NB4 (cell line): ENCODE measurements around the gene CTNNA3.
"Not testable (repeated sequence)": the region's sequence is repeated elsewhere in the genome, so short reads cannot be mapped to it uniquely, and the experiment has no call there.

Source experiments
- DNase-seq: peaks from one replicate; pipeline ENCODE4 v3.0.0; 2010; ENCODE audit warnings: low read depth
- H3K4me3 ChIP-seq: one replicate; pipeline ENCODE4 v1.5.1; 2011; ENCODE audit warnings: mild to moderate bottlenecking, low read depth, low read length, moderate library complexity
- MYC ChIP-seq: IDR thresholded peaks from 2 replicates; pipeline ENCODE4 v1.6.1; 2011; ENCODE audit warnings: low read depth, low read length
- POLR2A ChIP-seq: IDR thresholded peaks from 2 replicates; pipeline ENCODE4 v1.6.1; 2011; ENCODE audit warnings: mild to moderate bottlenecking; ENCODE audit not compliant: insufficient read length; ENCODE audit errors: extremely low read depth
- TF ChIP-seq, protein P1 (sequence below): IDR thresholded peaks from one replicate; pipeline ENCODE4 v1.5.1; 2012; ENCODE audit warnings: low read depth, low read length
- TF ChIP-seq, protein P2 (sequence below): IDR thresholded peaks from 2 replicates; pipeline ENCODE4 v1.6.1; 2011; ENCODE audit warnings: low read depth, low read length

CTNNA3 gene

DNA sequence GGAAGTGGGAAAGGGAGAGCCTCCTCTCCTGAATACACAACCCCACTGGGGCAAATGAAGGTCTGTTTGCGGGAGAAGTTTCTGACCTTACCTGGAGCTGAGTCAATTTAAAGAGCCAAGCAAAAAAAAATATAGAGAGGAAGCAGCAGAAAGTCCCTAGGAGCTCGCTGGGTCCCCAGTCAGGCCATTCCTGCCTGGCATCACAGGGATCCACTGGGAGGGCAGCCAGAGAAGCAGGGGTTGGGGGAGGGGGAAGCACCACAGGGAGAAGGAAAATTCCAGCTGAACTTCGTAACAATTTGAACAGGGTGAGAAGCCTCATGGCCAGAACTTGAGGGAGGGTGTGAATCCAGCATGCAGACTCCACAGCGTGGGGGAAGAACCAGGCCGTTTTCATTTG lies 471.4 kb downstream of the CTNNA3 start:
- DNase-seq = no peak
- TF ChIP-seq MYC (no peak), POLR2A (no peak)
- TF ChIP-seq, protein P1, sequence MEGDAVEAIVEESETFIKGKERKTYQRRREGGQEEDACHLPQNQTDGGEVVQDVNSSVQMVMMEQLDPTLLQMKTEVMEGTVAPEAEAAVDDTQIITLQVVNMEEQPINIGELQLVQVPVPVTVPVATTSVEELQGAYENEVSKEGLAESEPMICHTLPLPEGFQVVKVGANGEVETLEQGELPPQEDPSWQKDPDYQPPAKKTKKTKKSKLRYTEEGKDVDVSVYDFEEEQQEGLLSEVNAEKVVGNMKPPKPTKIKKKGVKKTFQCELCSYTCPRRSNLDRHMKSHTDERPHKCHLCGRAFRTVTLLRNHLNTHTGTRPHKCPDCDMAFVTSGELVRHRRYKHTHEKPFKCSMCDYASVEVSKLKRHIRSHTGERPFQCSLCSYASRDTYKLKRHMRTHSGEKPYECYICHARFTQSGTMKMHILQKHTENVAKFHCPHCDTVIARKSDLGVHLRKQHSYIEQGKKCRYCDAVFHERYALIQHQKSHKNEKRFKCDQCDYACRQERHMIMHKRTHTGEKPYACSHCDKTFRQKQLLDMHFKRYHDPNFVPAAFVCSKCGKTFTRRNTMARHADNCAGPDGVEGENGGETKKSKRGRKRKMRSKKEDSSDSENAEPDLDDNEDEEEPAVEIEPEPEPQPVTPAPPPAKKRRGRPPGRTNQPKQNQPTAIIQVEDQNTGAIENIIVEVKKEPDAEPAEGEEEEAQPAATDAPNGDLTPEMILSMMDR = no peak
- TF ChIP-seq, protein P2, sequence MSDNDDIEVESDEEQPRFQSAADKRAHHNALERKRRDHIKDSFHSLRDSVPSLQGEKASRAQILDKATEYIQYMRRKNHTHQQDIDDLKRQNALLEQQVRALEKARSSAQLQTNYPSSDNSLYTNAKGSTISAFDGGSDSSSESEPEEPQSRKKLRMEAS = no peak
- no peak overlapping the region for H3K4me3 ChIP-seq

DNA sequence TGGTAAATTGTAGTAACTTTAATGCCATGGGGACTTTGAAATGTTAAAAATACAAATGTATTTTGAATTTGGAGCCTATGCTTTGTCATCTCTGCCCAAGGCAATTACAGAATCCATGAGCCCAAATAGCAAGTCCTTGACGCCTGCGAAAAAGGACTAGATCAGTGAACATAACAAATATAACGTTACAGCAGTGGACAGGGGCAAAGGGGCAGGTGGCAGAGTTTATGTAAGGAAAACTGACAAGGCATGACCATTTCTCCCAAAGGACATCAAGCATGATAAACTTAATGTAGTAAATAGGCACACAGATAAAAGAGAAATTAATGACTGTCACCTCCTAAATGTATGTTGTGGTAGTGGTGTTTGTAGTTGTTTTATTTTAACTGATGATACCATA lies 473.1 kb downstream of the CTNNA3 start:
- no peak overlapping the region for H3K4me3 ChIP-seq
- DNase-seq = no peak
- no peak for TF ChIP-seq MYC
- TF ChIP-seq, protein P2 = no peak
- TF ChIP-seq, protein P1 = no peak
- no peak for TF ChIP-seq POLR2A

DNA sequence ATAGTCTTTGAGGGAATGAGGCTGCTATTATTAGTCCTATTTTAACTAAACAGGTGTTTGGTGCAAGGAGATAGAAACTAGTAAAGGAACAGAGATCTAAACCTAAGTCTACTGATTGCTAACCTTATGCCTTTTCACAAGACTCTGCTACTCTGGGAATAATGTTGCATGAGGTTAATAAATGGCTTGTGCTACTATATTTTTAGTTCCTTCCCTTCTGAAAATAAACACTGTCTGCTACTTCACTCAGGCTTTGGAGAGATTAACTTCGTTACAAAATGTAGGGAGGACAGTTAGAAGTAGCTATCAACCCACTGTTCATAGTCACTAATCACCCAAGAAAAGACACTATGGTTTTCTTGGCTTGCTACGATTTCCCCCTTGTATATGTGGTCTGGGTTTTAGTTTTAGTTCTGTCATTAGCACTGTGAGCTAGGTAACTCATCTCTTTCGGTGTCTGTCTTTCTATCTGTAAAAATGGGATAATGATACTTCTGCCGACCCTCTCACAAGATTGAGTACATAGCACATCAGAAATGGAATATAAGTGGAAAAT lies 474.0 kb downstream of the CTNNA3 start:
- no peak overlapping the region for H3K4me3 ChIP-seq
- DNase-seq = no peak
- TF ChIP-seq, protein P1 = no peak
- TF ChIP-seq, protein P2 = no peak
- no peak for TF ChIP-seq MYC
- TF ChIP-seq POLR2A = no peak

DNA sequence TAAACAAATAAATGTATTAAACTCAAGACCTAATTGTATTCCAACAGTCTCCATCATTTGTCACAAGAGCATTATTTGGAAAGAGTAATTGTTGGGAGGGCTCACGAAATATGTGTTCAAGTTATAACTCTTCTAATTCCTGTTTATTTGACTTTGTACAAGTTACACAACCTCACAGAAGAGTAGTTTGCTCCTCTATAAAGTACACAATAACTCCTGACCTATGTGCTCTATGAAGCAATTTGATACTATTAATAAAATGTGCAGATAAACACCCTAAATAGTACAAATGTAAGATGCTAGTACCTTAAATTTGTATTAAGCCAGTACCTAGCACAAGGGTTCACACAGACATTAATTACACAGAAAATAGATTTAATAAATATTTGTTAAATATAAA lies 484.3 kb downstream of the CTNNA3 start:
- DNase-seq = no peak

DNA sequence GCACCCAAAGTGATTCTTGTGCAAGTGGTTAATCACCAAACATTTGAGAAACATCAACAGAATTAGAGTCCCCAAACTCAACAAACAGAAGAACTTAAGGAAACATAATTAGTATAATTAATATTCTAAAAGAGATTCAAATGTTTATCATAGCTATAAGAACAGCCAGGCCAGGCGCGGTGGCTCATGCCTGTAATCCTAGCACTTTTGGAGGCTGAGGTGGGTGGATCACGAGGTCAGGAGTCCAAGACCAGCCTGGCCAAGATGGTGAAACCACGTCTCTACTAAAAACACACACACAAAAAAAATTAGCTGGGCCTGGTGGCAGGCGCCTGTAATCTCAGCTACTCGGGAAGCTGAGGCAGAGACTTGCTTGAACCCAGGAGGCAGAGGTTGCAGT lies 488.1 kb downstream of the CTNNA3 start:
- not testable (repeated sequence) for H3K4me3 ChIP-seq, DNase-seq

More for the DNA sequence above, 484.3 kb downstream of the CTNNA3 start:
- TF ChIP-seq POLR2A (no peak), MYC (no peak)
- TF ChIP-seq, protein P1 = no peak
- TF ChIP-seq, protein P2 = no peak
- no peak overlapping the region for H3K4me3 ChIP-seq

DNA sequence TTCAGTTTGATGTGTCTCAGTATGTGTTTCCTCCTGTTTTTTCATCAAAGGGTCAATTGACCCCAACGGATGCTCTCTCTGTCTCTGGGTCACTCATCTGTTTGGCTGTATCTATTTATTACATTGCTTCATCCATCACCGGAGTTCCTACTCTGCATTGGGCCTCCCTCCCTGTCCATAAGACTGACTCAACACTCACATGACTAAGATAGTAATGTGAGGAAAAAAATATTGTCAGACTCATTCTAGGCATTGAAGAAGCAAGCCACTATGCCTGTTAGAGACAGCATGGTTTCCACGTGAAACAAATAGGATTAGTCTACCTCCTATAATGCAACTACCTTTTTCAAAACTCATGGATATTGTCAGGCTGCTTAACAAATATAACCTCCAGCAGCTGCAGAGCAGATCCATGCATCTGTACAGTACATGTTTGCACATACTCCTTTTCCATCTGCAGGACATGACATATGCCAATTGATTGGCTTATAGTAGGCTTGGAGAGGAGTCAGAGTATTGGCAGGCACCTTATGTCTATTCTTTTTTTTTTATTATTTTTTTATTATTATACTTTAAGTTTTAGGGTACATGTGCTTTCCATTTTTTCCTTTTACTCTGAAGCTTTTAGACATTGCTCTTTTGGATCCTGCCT lies 495.0 kb downstream of the CTNNA3 start:
- TF ChIP-seq, protein P1 = no peak
- TF ChIP-seq POLR2A (no peak), MYC (no peak)
- TF ChIP-seq, protein P2 = no peak
- no peak for DNase-seq
- H3K4me3 ChIP-seq = no peak overlapping the region
